ENCODE results near the gene EPB41L2. TPM values are rescaled to one million over a fixed set of nuclear protein-coding genes. Genes with fewer than 3 reads are reported as not detected.

Gene EPB41L2
- total RNA-seq, 1 experiment from 2014 or later = 74.8 TPM

DNA sequence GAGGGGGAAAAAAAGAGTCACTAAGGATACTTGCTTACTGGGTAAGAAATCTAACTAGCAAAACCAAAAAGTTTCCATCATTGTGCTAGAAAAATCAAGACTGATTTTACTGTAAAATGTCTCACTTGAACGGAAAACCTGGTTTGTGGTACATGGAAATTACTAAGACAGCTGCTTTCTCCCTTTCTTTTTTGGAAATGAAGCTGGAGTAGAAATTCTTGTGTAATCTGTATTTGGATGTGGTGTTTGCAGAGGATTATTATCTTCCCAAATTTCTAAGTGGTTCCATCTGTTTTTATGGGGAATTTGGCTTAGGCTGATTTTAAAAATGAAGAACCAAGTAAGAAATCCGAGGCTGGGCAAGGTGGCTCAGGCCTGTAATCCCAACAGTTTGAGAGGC, 20.4 kb downstream of the EPB41L2 start:
- H3K4me1 ChIP-seq (ENCODE audit: control insufficient read depth in 1 of 2, insufficient read depth in 2 of 2, low read length in 2 of 2) = no peaks in the 10 kb centered on the region
- TF ChIP-seq, protein P1, sequence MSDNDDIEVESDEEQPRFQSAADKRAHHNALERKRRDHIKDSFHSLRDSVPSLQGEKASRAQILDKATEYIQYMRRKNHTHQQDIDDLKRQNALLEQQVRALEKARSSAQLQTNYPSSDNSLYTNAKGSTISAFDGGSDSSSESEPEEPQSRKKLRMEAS (IDR thresholded peaks at IDR 0.05) = no peak
- TF ChIP-seq, protein P2, sequence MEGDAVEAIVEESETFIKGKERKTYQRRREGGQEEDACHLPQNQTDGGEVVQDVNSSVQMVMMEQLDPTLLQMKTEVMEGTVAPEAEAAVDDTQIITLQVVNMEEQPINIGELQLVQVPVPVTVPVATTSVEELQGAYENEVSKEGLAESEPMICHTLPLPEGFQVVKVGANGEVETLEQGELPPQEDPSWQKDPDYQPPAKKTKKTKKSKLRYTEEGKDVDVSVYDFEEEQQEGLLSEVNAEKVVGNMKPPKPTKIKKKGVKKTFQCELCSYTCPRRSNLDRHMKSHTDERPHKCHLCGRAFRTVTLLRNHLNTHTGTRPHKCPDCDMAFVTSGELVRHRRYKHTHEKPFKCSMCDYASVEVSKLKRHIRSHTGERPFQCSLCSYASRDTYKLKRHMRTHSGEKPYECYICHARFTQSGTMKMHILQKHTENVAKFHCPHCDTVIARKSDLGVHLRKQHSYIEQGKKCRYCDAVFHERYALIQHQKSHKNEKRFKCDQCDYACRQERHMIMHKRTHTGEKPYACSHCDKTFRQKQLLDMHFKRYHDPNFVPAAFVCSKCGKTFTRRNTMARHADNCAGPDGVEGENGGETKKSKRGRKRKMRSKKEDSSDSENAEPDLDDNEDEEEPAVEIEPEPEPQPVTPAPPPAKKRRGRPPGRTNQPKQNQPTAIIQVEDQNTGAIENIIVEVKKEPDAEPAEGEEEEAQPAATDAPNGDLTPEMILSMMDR (IDR thresholded peaks at IDR 0.05 in 2 of 3, conservative IDR thresholded peaks at IDR 0.05 in 1 of 3; ENCODE audit: borderline replicate concordance in 1 of 3, insufficient read depth in 1 of 3, low read depth in 2 of 3, low read length in 2 of 3) = no peak
- H3K4me3 ChIP-seq (replicated peaks in 1 of 2; ENCODE audit: low read depth in 1 of 2, low read length in 2 of 2) = no peak overlapping the region
- ATAC-seq (no peak), DNase-seq (ENCODE audit: low read depth, low spot score) (no peak)
- H3K79me2 ChIP-seq (ENCODE audit: insufficient read depth, low read length) = peaks cover 63% of the 10 kb centered on the region
- CTCF ChIA-PET = no interaction called here
- intact Hi-C loops (cut with micrococcal nuclease) = no loop called here
- H3K27ac ChIP-seq (ENCODE audit: low read depth, low read length) = no peak overlapping the region
- H3K9me3 ChIP-seq (ENCODE audit: control insufficient read depth in 1 of 2, insufficient read depth in 1 of 2, low read depth in 1 of 2, low read length in 2 of 2) = no peaks in the 10 kb centered on the region
- RAD21 ChIA-PET (ENCODE audit: low non-redundant PET in 1 of 2, low total read pairs in 2 of 2, uncharacterized antibody in 2 of 2, unreplicated experiment in 2 of 2) = no interaction called here
- no peaks in the 10 kb centered on the region for H3K27me3 ChIP-seq (ENCODE audit: insufficient read depth, low read length)
- H3K9ac ChIP-seq (ENCODE audit: low read length) = no peak overlapping the region
- no peaks in the 10 kb centered on the region for H4K20me1 ChIP-seq (ENCODE audit: insufficient read depth)
- POLR2A ChIA-PET = no interaction called here
- no peaks in the 10 kb centered on the region for H3K36me3 ChIP-seq (ENCODE audit: control insufficient read depth in 1 of 2, insufficient read depth in 2 of 2, low read length in 2 of 2)
- H3K9me2 ChIP-seq (ENCODE audit: insufficient read depth) = no peaks in the 10 kb centered on the region
- H2AFZ ChIP-seq (ENCODE audit: low read depth, low read length, poor library complexity, severe bottlenecking) = no peak overlapping the region
- H3K4me2 ChIP-seq (ENCODE audit: low read length) = no peak overlapping the region
- no TSS peak for BruUV-seq (replicated peaks)

DNA sequence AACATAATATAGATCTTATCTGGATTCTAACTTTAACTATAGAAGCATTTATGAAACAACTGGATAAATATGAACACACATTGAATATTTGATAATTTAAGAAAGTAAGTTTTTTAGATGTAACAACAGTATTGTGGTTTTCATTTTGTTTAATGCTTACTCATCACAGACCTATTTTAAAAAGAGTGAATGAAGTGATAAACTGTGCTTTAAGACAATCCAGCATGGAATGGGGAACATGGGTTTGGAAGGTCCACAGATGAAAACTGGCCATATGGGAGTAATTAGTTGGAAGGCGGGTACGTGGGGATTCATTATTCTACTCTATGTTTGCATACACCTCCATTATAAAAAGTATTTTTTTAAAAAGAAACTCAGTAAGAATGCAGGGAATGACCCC, 21.2 kb downstream of the EPB41L2 start:
- Histone ChIP-seq H2AFZ (ENCODE audit: low read depth, low read length, poor library complexity, severe bottlenecking) (no peak overlapping the region), H3K9me2 (ENCODE audit: insufficient read depth) (no peaks in the 10 kb centered on the region), H4K20me1 (ENCODE audit: insufficient read depth) (no peaks in the 10 kb centered on the region), H3K4me1 (ENCODE audit: control insufficient read depth in 1 of 2, insufficient read depth in 2 of 2, low read length in 2 of 2) (no peaks in the 10 kb centered on the region), H3K36me3 (ENCODE audit: control insufficient read depth in 1 of 2, insufficient read depth in 2 of 2, low read length in 2 of 2) (no peaks in the 10 kb centered on the region), H3K4me2 (ENCODE audit: low read length) (no peak overlapping the region), H3K9me3 (ENCODE audit: control insufficient read depth in 1 of 2, insufficient read depth in 1 of 2, low read depth in 1 of 2, low read length in 2 of 2) (no peaks in the 10 kb centered on the region), H3K27ac (ENCODE audit: low read depth, low read length) (no peak overlapping the region), H3K4me3 (replicated peaks in 1 of 2; ENCODE audit: low read depth in 1 of 2, low read length in 2 of 2) (no peak overlapping the region), H3K9ac (ENCODE audit: low read length) (no peak overlapping the region), H3K79me2 (ENCODE audit: insufficient read depth, low read length) (peaks cover 58% of the 10 kb centered on the region), H3K27me3 (ENCODE audit: insufficient read depth, low read length) (no peaks in the 10 kb centered on the region)
- intact Hi-C loops (cut with micrococcal nuclease) = no loop called here
- ChIA-PET RAD21 (ENCODE audit: low non-redundant PET in 1 of 2, low total read pairs in 2 of 2, uncharacterized antibody in 2 of 2, unreplicated experiment in 2 of 2) (no interaction called here), CTCF (no interaction called here), POLR2A (no interaction called here)
- no TSS peak for BruUV-seq (replicated peaks)
- DNase-seq (ENCODE audit: low read depth, low spot score) (no peak), ATAC-seq (no peak)
- TF ChIP-seq EGR1 (IDR thresholded peaks at IDR 0.05; ENCODE audit: low read depth) = no peak
- no peak for TF ChIP-seq EZH2 (IDR thresholded peaks at IDR 0.05)
- TF ChIP-seq SRF (IDR thresholded peaks at IDR 0.05; ENCODE audit: low read depth) = no peak
- no peak for TF ChIP-seq ZNF274 (IDR thresholded peaks at IDR 0.05; ENCODE audit: low read depth, low read length)
- TF ChIP-seq EZH2phosphoT487 (IDR thresholded peaks at IDR 0.05; ENCODE audit: borderline replicate concordance) = no peak
- TF ChIP-seq, protein P3, sequence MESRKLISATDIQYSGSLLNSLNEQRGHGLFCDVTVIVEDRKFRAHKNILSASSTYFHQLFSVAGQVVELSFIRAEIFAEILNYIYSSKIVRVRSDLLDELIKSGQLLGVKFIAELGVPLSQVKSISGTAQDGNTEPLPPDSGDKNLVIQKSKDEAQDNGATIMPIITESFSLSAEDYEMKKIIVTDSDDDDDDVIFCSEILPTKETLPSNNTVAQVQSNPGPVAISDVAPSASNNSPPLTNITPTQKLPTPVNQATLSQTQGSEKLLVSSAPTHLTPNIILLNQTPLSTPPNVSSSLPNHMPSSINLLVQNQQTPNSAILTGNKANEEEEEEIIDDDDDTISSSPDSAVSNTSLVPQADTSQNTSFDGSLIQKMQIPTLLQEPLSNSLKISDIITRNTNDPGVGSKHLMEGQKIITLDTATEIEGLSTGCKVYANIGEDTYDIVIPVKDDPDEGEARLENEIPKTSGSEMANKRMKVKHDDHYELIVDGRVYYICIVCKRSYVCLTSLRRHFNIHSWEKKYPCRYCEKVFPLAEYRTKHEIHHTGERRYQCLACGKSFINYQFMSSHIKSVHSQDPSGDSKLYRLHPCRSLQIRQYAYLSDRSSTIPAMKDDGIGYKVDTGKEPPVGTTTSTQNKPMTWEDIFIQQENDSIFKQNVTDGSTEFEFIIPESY (IDR thresholded peaks at IDR 0.05; ENCODE audit: extremely low read depth, insufficient replicate concordance, low read length) = no peak
